ENCODE measurements around the gene CRAMP1. TPM values are rescaled to one million over a fixed set of nuclear protein-coding genes. Genes with fewer than 3 reads are reported as not detected.

CRAMP1 gene
- total and polyA plus RNA-seq, 2 of the 8 experiments (the other 6 are each of a cell fraction or from before 2014, with no cell fraction given), result 19.2 to 23.2 TPM

- H3K79me1 ChIP-seq (ENCODE audit: low read depth, low read length), result no peaks in the 10 kb centered on the region
- CTCF ChIA-PET (ENCODE audit: partially characterized antibody), result interaction anchor here (0.7 to 2.7 kb wide), 4 partner anchors 9 to 131 kb away, joined by 3 to 10 read pairs (median 4); no protein-coding TSS in a partner anchor
- H3K23me2 ChIP-seq (ENCODE audit: low read depth, low read length), result no peaks in the 10 kb centered on the region
- no peak overlapping the region for H2BK12ac ChIP-seq (ENCODE audit: low read depth, low read length)
- H2BK20ac ChIP-seq (ENCODE audit: low read length), result no peak overlapping the region
- no peak overlapping the region for H4K5ac ChIP-seq (ENCODE audit: insufficient read length, low read depth, low read length)
- DNase-seq (ENCODE audit: low read depth in 1 of 2, low spot score in 2 of 2) (no peak), FAIRE-seq (no peak)
- H3K27me3 ChIP-seq (replicated peaks in 1 of 4; ENCODE audit: control insufficient read depth in 3 of 4, extremely low read depth in 1 of 4, insufficient read depth in 3 of 4, low read length in 3 of 4), result no peaks in the 10 kb centered on the region
- H3K27ac ChIP-seq (ENCODE audit: low read depth, low read length), result no peak overlapping the region
- 96% methylated on average over 7 of the region's 7 CpGs; no CpG with 5 or more reads in 1 of the 2 experiments for WGBS, 2 experiments (ENCODE audit: extremely low coverage in 1 of 2, insufficient coverage in 1 of 2, insufficient read length in 1 of 2, insufficient replicate concordance in 2 of 2, low coverage in 1 of 2, low lambda C conversion rate in 2 of 2, missing lambda C conversion rate in 1 of 2)
- POLR2A ChIA-PET (ENCODE audit: partially characterized antibody), result no interaction called here
- no peak overlapping the region for H2BK120ac ChIP-seq (replicated peaks; ENCODE audit: low read depth, low read length)
- no peak overlapping the region for H4K91ac ChIP-seq (replicated peaks; ENCODE audit: insufficient read length, low read length)
- no peak overlapping the region for H2BK15ac ChIP-seq (ENCODE audit: low read length)
- H3K79me2 ChIP-seq (ENCODE audit: control insufficient read depth in 1 of 2, insufficient read depth in 2 of 2, low read length in 2 of 2), result no peaks in the 10 kb centered on the region
- H3K9me3 ChIP-seq (ENCODE audit: insufficient read depth in 2 of 2, low read depth in 1 of 2, low read length in 1 of 2), result no peaks in the 10 kb centered on the region
- H2BK5ac ChIP-seq (ENCODE audit: low read depth, low read length), result no peak overlapping the region
- H2AFZ ChIP-seq (ENCODE audit: low read length), result no peak overlapping the region
- H4K8ac ChIP-seq (ENCODE audit: extremely low read depth, insufficient read depth, low read length), result no peak overlapping the region; the same call in 1 of the 2 replicates
- peaks cover 0 to 2% of the 10 kb centered on the region in 2 experiments for H4K20me1 ChIP-seq (replicated peaks in 1 of 2; ENCODE audit: control insufficient read depth in 1 of 2, insufficient read depth in 2 of 2, low read length in 2 of 2)
- H3K4me3 ChIP-seq (ENCODE audit: extremely low read depth in 1 of 4, insufficient read depth in 2 of 4, low read depth in 3 of 4, low read length in 4 of 4), result no peak overlapping the region
- H3K4me2 ChIP-seq (ENCODE audit: insufficient read depth in 1 of 2, low read depth in 2 of 2, low read length in 2 of 2), result no peak overlapping the region
- no peak overlapping the region for H3K9ac ChIP-seq (replicated peaks in 1 of 4; ENCODE audit: extremely low read depth in 1 of 4, low read depth in 3 of 4, low read length in 3 of 4)
- H3K4me1 ChIP-seq (replicated peaks in 1 of 4; ENCODE audit: control insufficient read depth in 3 of 4, insufficient read depth in 4 of 4, low read length in 3 of 4), result no peaks in the 10 kb centered on the region
- H3K23ac ChIP-seq (ENCODE audit: insufficient read length), result no peak overlapping the region
- no peak for TF ChIP-seq MAFK (IDR thresholded peaks at IDR 0.05; ENCODE audit: low read depth, low read length)
- TF ChIP-seq, protein P1, sequence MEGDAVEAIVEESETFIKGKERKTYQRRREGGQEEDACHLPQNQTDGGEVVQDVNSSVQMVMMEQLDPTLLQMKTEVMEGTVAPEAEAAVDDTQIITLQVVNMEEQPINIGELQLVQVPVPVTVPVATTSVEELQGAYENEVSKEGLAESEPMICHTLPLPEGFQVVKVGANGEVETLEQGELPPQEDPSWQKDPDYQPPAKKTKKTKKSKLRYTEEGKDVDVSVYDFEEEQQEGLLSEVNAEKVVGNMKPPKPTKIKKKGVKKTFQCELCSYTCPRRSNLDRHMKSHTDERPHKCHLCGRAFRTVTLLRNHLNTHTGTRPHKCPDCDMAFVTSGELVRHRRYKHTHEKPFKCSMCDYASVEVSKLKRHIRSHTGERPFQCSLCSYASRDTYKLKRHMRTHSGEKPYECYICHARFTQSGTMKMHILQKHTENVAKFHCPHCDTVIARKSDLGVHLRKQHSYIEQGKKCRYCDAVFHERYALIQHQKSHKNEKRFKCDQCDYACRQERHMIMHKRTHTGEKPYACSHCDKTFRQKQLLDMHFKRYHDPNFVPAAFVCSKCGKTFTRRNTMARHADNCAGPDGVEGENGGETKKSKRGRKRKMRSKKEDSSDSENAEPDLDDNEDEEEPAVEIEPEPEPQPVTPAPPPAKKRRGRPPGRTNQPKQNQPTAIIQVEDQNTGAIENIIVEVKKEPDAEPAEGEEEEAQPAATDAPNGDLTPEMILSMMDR (IDR thresholded peaks at IDR 0.05; ENCODE audit: control extremely low read depth in 1 of 3, insufficient read depth in 1 of 3, low read depth in 1 of 3, low read length in 3 of 3), result no peak
- TF ChIP-seq SP4 (IDR thresholded peaks at IDR 0.05; ENCODE audit: low read length), result no peak
- TF ChIP-seq RXRA (IDR thresholded peaks at IDR 0.05; ENCODE audit: insufficient read depth, low read depth, low read length), result no peak
- no peak for TF ChIP-seq SP2 (IDR thresholded peaks at IDR 0.05; ENCODE audit: low read length)
- TF ChIP-seq TBP (IDR thresholded peaks at IDR 0.05; ENCODE audit: low read depth, low read length), result no peak
- no peak for TF ChIP-seq HDAC6 (IDR thresholded peaks at IDR 0.05; ENCODE audit: low read depth, low read length)
- no peak for TF ChIP-seq HDAC2 (IDR thresholded peaks at IDR 0.05; ENCODE audit: borderline replicate concordance in 1 of 2, low read depth in 2 of 2, low read length in 2 of 2)
- H3K36me3 ChIP-seq (ENCODE audit: control insufficient read depth in 2 of 4, insufficient read depth in 4 of 4, low read length in 3 of 4), result peaks cover 0 to 10% (median 0%) of the 10 kb centered on the region in 4 experiments; a peak in 2 of 8 replicates
- no peak overlapping the region for H3K4ac ChIP-seq (replicated peaks; ENCODE audit: insufficient read length, low read depth, low read length)
- no peak overlapping the region for H2AK5ac ChIP-seq (ENCODE audit: low read depth, low read length)
- H3K18ac ChIP-seq (ENCODE audit: extremely low read depth, low read length), result no peak overlapping the region
- no peak overlapping the region for H3K56ac ChIP-seq (replicated peaks; ENCODE audit: insufficient read length, low read depth, low read length)
- no peak overlapping the region for H3K14ac ChIP-seq (ENCODE audit: insufficient read length)
Measured at GRCh38 chr16:1572673-1573072, 39.5 kb upstream of the CRAMP1 start.
